A673 (cell line): ENCODE measurements around the gene ST6GAL2.

ENCODE experiments used
- CTCF ChIP-seq: fragments of 300-800, 200-600 bp; sonication (generic); conservative IDR thresholded peaks from 2 replicates; pipeline ENCODE4 v1.5.1; 2017; ENCODE audit warnings: low read depth, mild to moderate bottlenecking, antibody characterized with exemption, low read length, moderate library complexity, mixed read lengths
- EZH2 ChIP-seq: fragments of 200-600 bp; sonication (generic); IDR thresholded peaks from 2 replicates; pipeline ENCODE4 v1.6.1; 2017; ENCODE audit warnings: borderline replicate concordance, low read depth, mild to moderate bottlenecking, mixed read lengths, antibody characterized with exemption, low read length; ENCODE audit not compliant: poor library complexity, severe bottlenecking

GRCh38 chr2:106876699-106877098 is 9.3 kb downstream of the ST6GAL2 start:
- TF ChIP-seq CTCF (no peak), EZH2 (no peak)
